DOHH2 (cell line): ENCODE results near the gene MTCH1.

Source experiments
- EZH2phosphoT487 ChIP-seq: fragments of 200-600 bp; sonication (generic); IDR thresholded peaks from 2 replicates; pipeline ENCODE4 v1.6.1; 2017; ENCODE audit warnings: borderline replicate concordance, mild to moderate bottlenecking, antibody characterized with exemption, low read length, moderate library complexity, mixed read lengths
- TF ChIP-seq, protein P1 (sequence below): fragments of 200-600 bp; sonication (generic); IDR thresholded peaks from one replicate; pipeline ENCODE4 v1.5.1; 2014; ENCODE audit warnings: antibody characterized with exemption, mild to moderate bottlenecking, low read depth, low read length; ENCODE audit not compliant: poor library complexity, severe bottlenecking

DNA sequence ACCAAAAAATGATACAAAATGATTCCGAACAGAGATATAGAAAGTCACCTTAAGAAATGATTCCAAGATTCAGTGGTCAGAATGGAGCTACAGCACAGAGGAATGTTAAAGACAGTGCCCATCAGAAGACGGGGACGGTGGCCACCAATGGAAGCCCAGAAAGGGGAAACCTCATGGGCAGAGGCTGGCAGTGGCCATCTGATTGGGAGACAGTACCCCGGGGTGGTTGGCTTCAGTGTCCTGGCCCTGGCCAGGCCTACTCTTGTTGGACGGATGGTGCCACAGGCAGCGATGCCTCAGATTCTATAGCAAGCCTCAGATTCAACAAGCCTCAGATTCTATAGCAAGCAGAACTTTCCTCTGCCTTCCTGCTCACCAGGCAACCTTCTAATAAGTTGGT lies 48.1 kb downstream of the MTCH1 start:
- TF ChIP-seq, protein P1, sequence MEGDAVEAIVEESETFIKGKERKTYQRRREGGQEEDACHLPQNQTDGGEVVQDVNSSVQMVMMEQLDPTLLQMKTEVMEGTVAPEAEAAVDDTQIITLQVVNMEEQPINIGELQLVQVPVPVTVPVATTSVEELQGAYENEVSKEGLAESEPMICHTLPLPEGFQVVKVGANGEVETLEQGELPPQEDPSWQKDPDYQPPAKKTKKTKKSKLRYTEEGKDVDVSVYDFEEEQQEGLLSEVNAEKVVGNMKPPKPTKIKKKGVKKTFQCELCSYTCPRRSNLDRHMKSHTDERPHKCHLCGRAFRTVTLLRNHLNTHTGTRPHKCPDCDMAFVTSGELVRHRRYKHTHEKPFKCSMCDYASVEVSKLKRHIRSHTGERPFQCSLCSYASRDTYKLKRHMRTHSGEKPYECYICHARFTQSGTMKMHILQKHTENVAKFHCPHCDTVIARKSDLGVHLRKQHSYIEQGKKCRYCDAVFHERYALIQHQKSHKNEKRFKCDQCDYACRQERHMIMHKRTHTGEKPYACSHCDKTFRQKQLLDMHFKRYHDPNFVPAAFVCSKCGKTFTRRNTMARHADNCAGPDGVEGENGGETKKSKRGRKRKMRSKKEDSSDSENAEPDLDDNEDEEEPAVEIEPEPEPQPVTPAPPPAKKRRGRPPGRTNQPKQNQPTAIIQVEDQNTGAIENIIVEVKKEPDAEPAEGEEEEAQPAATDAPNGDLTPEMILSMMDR = no peak
- TF ChIP-seq EZH2phosphoT487 = no peak
